A549 (cell line): ENCODE results near the gene KCTD12. TPM values are rescaled to one million over a fixed set of nuclear protein-coding genes. Genes with fewer than 3 reads are reported as not detected.

ENCODE experiments used
- ATAC-seq, 2 experiments: fragments of 200-7000 bp in 1 of 2; fragments of >200 bp in 1 of 2; cut with Nextera tagmentation in 1 of 2; cut with Tn5 transposase in 1 of 2; 3 replicates each; pipeline versions ENCODE4 v1.8.0 to v1.9.1; 2018 to 2020; ENCODE audit warnings: mild to moderate bottlenecking in 1 of 2, moderate library complexity in 1 of 2
- CTCF ChIA-PET: fragments of 300-600 bp; sonication (Branson Sonifier 250); formaldehyde crosslinking; extraction: SDS; loops from one replicate; lab custom pipeline; 2021; ENCODE audit warnings: antibody characterized with exemption, inconsistent platforms; lab: Yijun Ruan, JAX
- POLR2A ChIA-PET: fragments of 350-600 bp; formaldehyde crosslinking; extraction: SDS; loops from one replicate; lab custom pipeline; 2021; ENCODE audit warnings: antibody characterized with exemption, inconsistent platforms; lab: Yijun Ruan, JAX
- DNase-seq, 2 experiments: peaks; one replicate each; pipeline versions ENCODE4 v3.0.0 to v3.0.0-alpha.2; 2011 to 2016; ENCODE audit warnings: low read depth in 1 of 2, low spot score in 1 of 2
- FAIRE-seq: peaks from 2 replicates; lab custom pipeline; 2011; peaks lifted over from hg19 to GRCh38; lab: Jason Lieb, UNC
- H3K27ac ChIP-seq, 2 experiments: fragments of >200 bp; sonication (Bioruptor Twin); formaldehyde crosslinking; 3 replicates each; pipeline ENCODE4 v1.5.1; 2016 to 2017
- H3K4me1 ChIP-seq: fragments of >200 bp; sonication (Bioruptor Twin); formaldehyde crosslinking; 3 replicates; pipeline ENCODE4 v1.6.1; 2016
- H3K4me2 ChIP-seq: fragments of >200 bp; sonication (Bioruptor Twin); formaldehyde crosslinking; 3 replicates; pipeline ENCODE4 v1.6.1; 2016
- H3K4me3 ChIP-seq: fragments of >200 bp; sonication (Bioruptor Twin); formaldehyde crosslinking; 3 replicates; pipeline ENCODE4 v1.5.1; 2016
- H3K9me3 ChIP-seq: fragments of >200 bp; sonication (Bioruptor Twin); formaldehyde crosslinking; 3 replicates; pipeline ENCODE4 v1.6.1; 2016
- BHLHE40 ChIP-seq: IDR thresholded peaks from 2 replicates; pipeline ENCODE4 v1.6.1; 2012; ENCODE audit warnings: low read depth, low read length, inconsistent platforms
- CHD2 ChIP-seq: fragments of 150-350 bp; IDR thresholded peaks from 2 replicates; pipeline ENCODE4 v1.6.1; 2014; ENCODE audit warnings: low read length; ENCODE audit not compliant: partially characterized antibody
- EP300 ChIP-seq, 2 experiments: fragments of >200 bp; sonication (Bioruptor Twin); formaldehyde crosslinking; IDR thresholded peaks; 2 replicates in 1 of 2; 3 replicates in 1 of 2; pipeline ENCODE4 v1.6.1; 2016 to 2017
- ESRRA ChIP-seq: fragments of 150-350 bp; IDR thresholded peaks from 2 replicates; pipeline ENCODE4 v1.6.1; 2014; ENCODE audit warnings: mild to moderate bottlenecking, low read length, borderline replicate concordance
- GATA3 ChIP-seq: IDR thresholded peaks from 2 replicates; pipeline ENCODE4 v1.6.1; 2012; ENCODE audit warnings: borderline replicate concordance
- HEYL ChIP-seq: fragments of 250-450 bp; sonication (Bioruptor Pico); IDR thresholded peaks from 2 replicates; pipeline ENCODE4 v1.8.0; 2021; ENCODE audit warnings: mild to moderate bottlenecking, moderate library complexity
- MAZ ChIP-seq: fragments of 150-350 bp; IDR thresholded peaks from 2 replicates; pipeline ENCODE4 v1.6.1; 2014; ENCODE audit warnings: antibody characterized with exemption, low read depth, low read length, borderline replicate concordance
- NPAS2 ChIP-seq: fragments of 250-450 bp; sonication (Bioruptor Pico); IDR thresholded peaks from 2 replicates; pipeline ENCODE4 v1.8.0; 2022; ENCODE audit warnings: mild to moderate bottlenecking, moderate library complexity, borderline replicate concordance
- PHF8 ChIP-seq: fragments of 200-600 bp; sonication (generic); IDR thresholded peaks from 2 replicates; pipeline ENCODE4 v1.6.1; 2016; ENCODE audit warnings: low read depth, mild to moderate bottlenecking, antibody characterized with exemption, moderate library complexity, borderline replicate concordance
- RFX5 ChIP-seq: fragments of 450-650 bp; IDR thresholded peaks from 2 replicates; pipeline ENCODE4 v1.7.1; 2014; ENCODE audit warnings: antibody characterized with exemption, mild to moderate bottlenecking, moderate library complexity
- RNF2 ChIP-seq: fragments of 200-600 bp; sonication (generic); IDR thresholded peaks from 2 replicates; pipeline ENCODE4 v1.6.1; 2016; ENCODE audit warnings: low read depth, mild to moderate bottlenecking, antibody characterized with exemption, moderate library complexity, borderline replicate concordance
- TFCP2L1 ChIP-seq: fragments of 250-450 bp; sonication (Bioruptor Pico); IDR thresholded peaks from 2 replicates; pipeline ENCODE4 v1.5.0; 2021; ENCODE audit warnings: mild to moderate bottlenecking
- TP53 ChIP-seq: fragments of 250-450 bp; sonication (Bioruptor Pico); IDR thresholded peaks from 2 replicates; pipeline ENCODE4 v1.5.0; 2021; ENCODE audit warnings: mild to moderate bottlenecking, moderate library complexity
- WGBS: methylation state at CpG from one replicate; pipeline ENCODE4 v1.1.6; 2017; ENCODE audit errors: missing lambda C conversion rate; 5-methylcytosine and 5-hydroxymethylcytosine counted together
- polyA plus RNA-seq, 4 experiments: library from polyadenylated mRNA; depleted of rRNA in 3 of 4; stranded (reverse); fragments of >200 nt; fragmentation: RNase III in 1 of 4; extraction: RNeasy Plus Mini Kit Qiagen cat#74134 plus additional on column Dnase treatment in 1 of 4; gene quantifications; 2 replicates in 3 of 4; 3 replicates in 1 of 4; pipeline ENCODE4 v1.2.3, GENCODE V29; 2011 to 2017
- TF ChIP-seq, protein P1 (sequence below): fragments of 200-600 bp; sonication (generic); IDR thresholded peaks from 2 replicates; pipeline ENCODE4 v1.6.1; 2016; ENCODE audit warnings: antibody characterized with exemption, mild to moderate bottlenecking, moderate library complexity
- TF ChIP-seq, protein P2 (sequence below): fragments of 250-450 bp; sonication (Bioruptor Pico); IDR thresholded peaks from 2 replicates; pipeline ENCODE4 v1.5.0; 2020; ENCODE audit warnings: low read depth, mild to moderate bottlenecking, moderate library complexity
- TF ChIP-seq, protein P3 (sequence below): fragments of >200 bp; sonication (Bioruptor Twin); formaldehyde crosslinking; IDR thresholded peaks from 3 replicates; pipeline ENCODE4 v1.5.1; 2016
- TF ChIP-seq, protein P4 (sequence below): fragments of 150-350 bp; IDR thresholded peaks from 2 replicates; pipeline ENCODE4 v1.6.1; 2014; ENCODE audit warnings: low read depth, mild to moderate bottlenecking, low read length
- TF ChIP-seq, protein P5 (sequence below): fragments of >200 bp; sonication (Bioruptor Twin); formaldehyde crosslinking; IDR thresholded peaks from 2 replicates; pipeline ENCODE4 v1.6.1; 2016
- TF ChIP-seq, protein P6 (sequence below): IDR thresholded peaks from 2 replicates; pipeline ENCODE4 v1.6.1; 2012
- TF ChIP-seq, protein P7 (sequence below): IDR thresholded peaks from 2 replicates; pipeline ENCODE4 v1.6.1; 2012; ENCODE audit warnings: low read depth, borderline replicate concordance

The KCTD12 gene
- polyA plus RNA-seq, 2 of the 4 experiments (the other 2 are of a cell fraction): 0.71 to 0.90 TPM

DNA sequence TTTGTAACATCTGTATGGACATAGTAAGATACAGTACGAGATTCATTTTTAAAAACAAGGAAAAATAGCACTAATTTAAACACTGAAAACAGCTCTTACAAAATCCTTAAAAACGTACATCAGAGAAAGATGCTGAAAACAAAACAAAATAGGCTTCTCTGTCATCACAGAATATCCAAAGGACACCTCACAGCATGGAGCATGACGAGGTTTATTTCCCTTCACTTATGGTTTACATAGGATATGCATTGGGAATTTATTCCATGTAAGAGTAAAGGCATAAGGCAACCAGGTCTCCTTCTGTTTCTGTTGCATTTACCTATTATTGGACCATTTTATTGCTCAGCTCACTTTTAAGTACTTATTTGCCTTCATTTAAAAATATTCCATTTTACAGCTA is 3.0 kb downstream of the KCTD12 start:
- Histone ChIP-seq H3K4me1 (no peaks in the 10 kb centered on the region), H3K27ac (no peak overlapping the region), H3K4me3 (no peak overlapping the region), H3K9me3 (no peaks in the 10 kb centered on the region), H3K4me2 (no peak overlapping the region)
- ATAC-seq (no peak), DNase-seq (no peak), FAIRE-seq (no peak)
- WGBS: 46% methylated on average over 3 of the region's 3 CpGs
- TF ChIP-seq TFCP2L1 (CRISPR knock-in tag) (no peak), MAZ (no peak), GATA3 (no peak), PHF8 (no peak)
- CTCF ChIA-PET: no interaction called here
- POLR2A ChIA-PET: no interaction called here

DNA sequence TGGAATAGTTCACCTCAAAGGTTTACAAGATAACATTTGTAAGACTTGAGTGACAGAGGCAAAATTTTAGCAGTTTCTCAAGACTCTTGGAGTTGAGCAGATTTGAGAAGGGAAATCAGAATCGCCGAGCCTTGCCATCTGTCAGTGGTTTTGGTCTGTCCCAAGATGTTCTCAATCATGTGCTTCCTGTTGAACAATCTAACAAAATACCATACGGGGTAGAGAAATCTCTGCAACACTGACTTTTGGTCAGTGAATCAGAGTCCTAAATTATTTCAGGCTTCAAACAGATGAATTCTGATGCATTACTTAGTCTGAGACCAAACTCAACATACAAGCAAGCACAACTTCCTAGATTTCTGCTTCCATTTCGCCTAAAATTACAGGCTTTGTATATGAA is 3.8 kb downstream of the KCTD12 start:
- 69% methylated on average over 4 of the region's 4 CpGs for WGBS

DNA sequence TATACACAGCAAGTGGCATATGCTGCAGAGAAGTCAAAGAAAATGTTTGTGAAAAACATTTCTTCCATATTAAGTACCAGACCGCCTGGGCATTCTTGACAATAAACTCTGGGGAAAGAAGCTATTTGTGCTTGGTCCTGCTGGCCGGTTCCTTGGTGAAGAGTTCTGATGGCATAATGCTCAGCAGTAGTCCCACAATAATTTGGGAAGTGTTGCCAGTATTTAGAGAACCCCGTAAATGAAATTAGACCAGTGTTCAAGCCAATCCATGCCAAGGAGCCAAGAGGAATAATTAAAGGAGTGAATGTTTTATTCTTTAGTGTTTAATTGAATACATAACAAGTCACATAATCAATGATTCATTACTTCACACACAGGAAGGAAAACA is 6.3 kb downstream of the KCTD12 start:
- Histone ChIP-seq H3K4me2 (no peak overlapping the region), H3K27ac (no peak overlapping the region), H3K4me1 (no peaks in the 10 kb centered on the region), H3K4me3 (no peak overlapping the region), H3K9me3 (no peaks in the 10 kb centered on the region)
- FAIRE-seq (no peak), DNase-seq (no peak), ATAC-seq (no peak)
- POLR2A ChIA-PET: no interaction called here
- 81% methylated on average over 3 of the region's 3 CpGs for WGBS
- CTCF ChIA-PET: interaction anchor here (0.6 to 0.9 kb wide), 3 partner anchors 11 to 1003 kb away, joined by 3 to 4 read pairs (median 3); no protein-coding TSS in a partner anchor
- TF ChIP-seq, protein P1, sequence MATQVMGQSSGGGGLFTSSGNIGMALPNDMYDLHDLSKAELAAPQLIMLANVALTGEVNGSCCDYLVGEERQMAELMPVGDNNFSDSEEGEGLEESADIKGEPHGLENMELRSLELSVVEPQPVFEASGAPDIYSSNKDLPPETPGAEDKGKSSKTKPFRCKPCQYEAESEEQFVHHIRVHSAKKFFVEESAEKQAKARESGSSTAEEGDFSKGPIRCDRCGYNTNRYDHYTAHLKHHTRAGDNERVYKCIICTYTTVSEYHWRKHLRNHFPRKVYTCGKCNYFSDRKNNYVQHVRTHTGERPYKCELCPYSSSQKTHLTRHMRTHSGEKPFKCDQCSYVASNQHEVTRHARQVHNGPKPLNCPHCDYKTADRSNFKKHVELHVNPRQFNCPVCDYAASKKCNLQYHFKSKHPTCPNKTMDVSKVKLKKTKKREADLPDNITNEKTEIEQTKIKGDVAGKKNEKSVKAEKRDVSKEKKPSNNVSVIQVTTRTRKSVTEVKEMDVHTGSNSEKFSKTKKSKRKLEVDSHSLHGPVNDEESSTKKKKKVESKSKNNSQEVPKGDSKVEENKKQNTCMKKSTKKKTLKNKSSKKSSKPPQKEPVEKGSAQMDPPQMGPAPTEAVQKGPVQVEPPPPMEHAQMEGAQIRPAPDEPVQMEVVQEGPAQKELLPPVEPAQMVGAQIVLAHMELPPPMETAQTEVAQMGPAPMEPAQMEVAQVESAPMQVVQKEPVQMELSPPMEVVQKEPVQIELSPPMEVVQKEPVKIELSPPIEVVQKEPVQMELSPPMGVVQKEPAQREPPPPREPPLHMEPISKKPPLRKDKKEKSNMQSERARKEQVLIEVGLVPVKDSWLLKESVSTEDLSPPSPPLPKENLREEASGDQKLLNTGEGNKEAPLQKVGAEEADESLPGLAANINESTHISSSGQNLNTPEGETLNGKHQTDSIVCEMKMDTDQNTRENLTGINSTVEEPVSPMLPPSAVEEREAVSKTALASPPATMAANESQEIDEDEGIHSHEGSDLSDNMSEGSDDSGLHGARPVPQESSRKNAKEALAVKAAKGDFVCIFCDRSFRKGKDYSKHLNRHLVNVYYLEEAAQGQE: no peak
- TF ChIP-seq RFX5: no peak
- TF ChIP-seq, protein P2, sequence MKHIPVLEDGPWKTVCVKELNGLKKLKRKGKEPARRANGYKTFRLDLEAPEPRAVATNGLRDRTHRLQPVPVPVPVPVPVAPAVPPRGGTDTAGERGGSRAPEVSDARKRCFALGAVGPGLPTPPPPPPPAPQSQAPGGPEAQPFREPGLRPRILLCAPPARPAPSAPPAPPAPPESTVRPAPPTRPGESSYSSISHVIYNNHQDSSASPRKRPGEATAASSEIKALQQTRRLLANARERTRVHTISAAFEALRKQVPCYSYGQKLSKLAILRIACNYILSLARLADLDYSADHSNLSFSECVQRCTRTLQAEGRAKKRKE (CRISPR knock-in tag): no peak
- TF ChIP-seq TP53: no peak
- TF ChIP-seq, protein P3, sequence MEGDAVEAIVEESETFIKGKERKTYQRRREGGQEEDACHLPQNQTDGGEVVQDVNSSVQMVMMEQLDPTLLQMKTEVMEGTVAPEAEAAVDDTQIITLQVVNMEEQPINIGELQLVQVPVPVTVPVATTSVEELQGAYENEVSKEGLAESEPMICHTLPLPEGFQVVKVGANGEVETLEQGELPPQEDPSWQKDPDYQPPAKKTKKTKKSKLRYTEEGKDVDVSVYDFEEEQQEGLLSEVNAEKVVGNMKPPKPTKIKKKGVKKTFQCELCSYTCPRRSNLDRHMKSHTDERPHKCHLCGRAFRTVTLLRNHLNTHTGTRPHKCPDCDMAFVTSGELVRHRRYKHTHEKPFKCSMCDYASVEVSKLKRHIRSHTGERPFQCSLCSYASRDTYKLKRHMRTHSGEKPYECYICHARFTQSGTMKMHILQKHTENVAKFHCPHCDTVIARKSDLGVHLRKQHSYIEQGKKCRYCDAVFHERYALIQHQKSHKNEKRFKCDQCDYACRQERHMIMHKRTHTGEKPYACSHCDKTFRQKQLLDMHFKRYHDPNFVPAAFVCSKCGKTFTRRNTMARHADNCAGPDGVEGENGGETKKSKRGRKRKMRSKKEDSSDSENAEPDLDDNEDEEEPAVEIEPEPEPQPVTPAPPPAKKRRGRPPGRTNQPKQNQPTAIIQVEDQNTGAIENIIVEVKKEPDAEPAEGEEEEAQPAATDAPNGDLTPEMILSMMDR: no peak
- no peak for TF ChIP-seq CHD2
- TF ChIP-seq, protein P4, sequence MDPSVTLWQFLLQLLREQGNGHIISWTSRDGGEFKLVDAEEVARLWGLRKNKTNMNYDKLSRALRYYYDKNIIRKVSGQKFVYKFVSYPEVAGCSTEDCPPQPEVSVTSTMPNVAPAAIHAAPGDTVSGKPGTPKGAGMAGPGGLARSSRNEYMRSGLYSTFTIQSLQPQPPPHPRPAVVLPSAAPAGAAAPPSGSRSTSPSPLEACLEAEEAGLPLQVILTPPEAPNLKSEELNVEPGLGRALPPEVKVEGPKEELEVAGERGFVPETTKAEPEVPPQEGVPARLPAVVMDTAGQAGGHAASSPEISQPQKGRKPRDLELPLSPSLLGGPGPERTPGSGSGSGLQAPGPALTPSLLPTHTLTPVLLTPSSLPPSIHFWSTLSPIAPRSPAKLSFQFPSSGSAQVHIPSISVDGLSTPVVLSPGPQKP: no peak
- TF ChIP-seq, protein P5, sequence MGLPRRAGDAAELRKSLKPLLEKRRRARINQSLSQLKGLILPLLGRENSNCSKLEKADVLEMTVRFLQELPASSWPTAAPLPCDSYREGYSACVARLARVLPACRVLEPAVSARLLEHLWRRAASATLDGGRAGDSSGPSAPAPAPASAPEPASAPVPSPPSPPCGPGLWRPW: no peak

More for the DNA sequence above, 3.8 kb downstream of the KCTD12 start:
- ATAC-seq (no peak), FAIRE-seq (no peak), DNase-seq (no peak)
- H3K4me3 ChIP-seq: no peak overlapping the region
- H3K27ac ChIP-seq: no peak overlapping the region
- POLR2A ChIA-PET: no interaction called here
- no peak overlapping the region for H3K4me2 ChIP-seq
- H3K4me1 ChIP-seq: no peaks in the 10 kb centered on the region
- CTCF ChIA-PET: no interaction called here
- no peak for TF ChIP-seq ESRRA
- TF ChIP-seq GATA3: no peak
- TF ChIP-seq EP300 (IDR thresholded peaks at IDR 0.05): no peak
- TF ChIP-seq, protein P6, sequence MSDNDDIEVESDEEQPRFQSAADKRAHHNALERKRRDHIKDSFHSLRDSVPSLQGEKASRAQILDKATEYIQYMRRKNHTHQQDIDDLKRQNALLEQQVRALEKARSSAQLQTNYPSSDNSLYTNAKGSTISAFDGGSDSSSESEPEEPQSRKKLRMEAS: no peak
- no peak for TF ChIP-seq HEYL (CRISPR knock-in tag)
- TF ChIP-seq, protein P7, sequence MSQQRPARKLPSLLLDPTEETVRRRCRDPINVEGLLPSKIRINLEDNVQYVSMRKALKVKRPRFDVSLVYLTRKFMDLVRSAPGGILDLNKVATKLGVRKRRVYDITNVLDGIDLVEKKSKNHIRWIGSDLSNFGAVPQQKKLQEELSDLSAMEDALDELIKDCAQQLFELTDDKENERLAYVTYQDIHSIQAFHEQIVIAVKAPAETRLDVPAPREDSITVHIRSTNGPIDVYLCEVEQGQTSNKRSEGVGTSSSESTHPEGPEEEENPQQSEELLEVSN: no peak
- TF ChIP-seq, protein P1: no peak
- TF ChIP-seq BHLHE40: no peak
- no peak for TF ChIP-seq MAZ
- TF ChIP-seq TP53: no peak
- no peak for TF ChIP-seq NPAS2 (CRISPR knock-in tag)
- no peak for TF ChIP-seq RNF2
- no peaks in the 10 kb centered on the region for H3K9me3 ChIP-seq
